GM10266 (cell line): ENCODE measurements around the gene FREM2.

Source experiments
- DNase-seq: peaks from one replicate; pipeline ENCODE4 v3.0.0; 2012; ENCODE audit errors: extremely low spot score
- CTCF ChIP-seq: IDR thresholded peaks from 2 replicates; pipeline ENCODE4 v1.5.1; 2012; ENCODE audit warnings: mild to moderate bottlenecking, low read depth; ENCODE audit not compliant: control insufficient read depth, insufficient read depth; ENCODE audit errors: missing control alignments

The FREM2 gene

GRCh38 chr13:38883783-38884182 is 196.9 kb downstream of the FREM2 start:
- TF ChIP-seq CTCF, result no peak
- no peak for DNase-seq

GRCh38 chr13:38888309-38888708 is 201.4 kb downstream of the FREM2 start:
- TF ChIP-seq CTCF, result no peak
- no peak for DNase-seq

- TF ChIP-seq CTCF, result no peak
- no peak for DNase-seq
Observed at GRCh38 chr13:38895075-38895474, 208.2 kb downstream of the FREM2 start.

GRCh38 chr13:38897521-38897920 is 210.6 kb downstream of the FREM2 start:
- TF ChIP-seq CTCF, result no peak
- no peak for DNase-seq

GRCh38 chr13:38898481-38898880 is 211.6 kb downstream of the FREM2 start:
- no peak for TF ChIP-seq CTCF

GRCh38 chr13:38899571-38899970 is 212.7 kb downstream of the FREM2 start:
- TF ChIP-seq CTCF, result no peak
- no peak for DNase-seq

More at GRCh38 chr13:38898481-38898880, 211.6 kb downstream of the FREM2 start:
- DNase-seq, result no peak

GRCh38 chr13:38900188-38900587 is 213.3 kb downstream of the FREM2 start:
- DNase-seq, result no peak
- TF ChIP-seq CTCF, result peak; percentile 16

- no peak for DNase-seq
- no peak for TF ChIP-seq CTCF
Observed at GRCh38 chr13:38902551-38902950, 215.7 kb downstream of the FREM2 start.
